D721Med (cell line): ENCODE results near the gene IDI2.

Experiments
- DNase-seq: peaks from one replicate; pipeline ENCODE4 v3.0.0; 2011; ENCODE audit warnings: low spot score; ENCODE audit not compliant: insufficient read length
- FAIRE-seq: peaks from 2 replicates; lab custom pipeline; 2011; peaks lifted over from hg19 to GRCh38; lab: Jason Lieb, UNC
- TF ChIP-seq, protein P1 (sequence below): IDR thresholded peaks from 2 replicates; pipeline ENCODE4 v1.5.1; 2012; ENCODE audit warnings: mild to moderate bottlenecking, control low read depth; ENCODE audit not compliant: insufficient read depth; ENCODE audit errors: missing control alignments

IDI2 gene

DNA sequence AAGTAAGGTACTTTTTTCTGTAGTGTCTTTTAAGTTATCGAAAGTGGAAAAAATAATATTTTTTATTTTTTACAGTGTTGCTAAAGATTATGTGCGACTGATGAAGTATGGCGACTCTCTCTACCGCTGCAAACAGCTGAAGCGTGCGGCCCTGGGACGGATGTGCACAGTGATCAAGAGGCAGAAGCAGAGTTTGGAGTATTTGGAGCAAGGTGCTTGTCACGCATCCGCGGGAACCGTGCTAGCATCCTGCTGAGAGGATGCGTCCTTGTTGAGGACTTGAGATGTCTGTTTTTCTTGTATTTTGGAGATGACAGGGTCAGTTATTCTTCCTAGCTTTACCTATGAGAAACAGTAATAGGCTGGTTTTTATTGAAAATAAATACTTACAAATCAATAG is 29.6 kb downstream of the IDI2 start:
- TF ChIP-seq, protein P1, sequence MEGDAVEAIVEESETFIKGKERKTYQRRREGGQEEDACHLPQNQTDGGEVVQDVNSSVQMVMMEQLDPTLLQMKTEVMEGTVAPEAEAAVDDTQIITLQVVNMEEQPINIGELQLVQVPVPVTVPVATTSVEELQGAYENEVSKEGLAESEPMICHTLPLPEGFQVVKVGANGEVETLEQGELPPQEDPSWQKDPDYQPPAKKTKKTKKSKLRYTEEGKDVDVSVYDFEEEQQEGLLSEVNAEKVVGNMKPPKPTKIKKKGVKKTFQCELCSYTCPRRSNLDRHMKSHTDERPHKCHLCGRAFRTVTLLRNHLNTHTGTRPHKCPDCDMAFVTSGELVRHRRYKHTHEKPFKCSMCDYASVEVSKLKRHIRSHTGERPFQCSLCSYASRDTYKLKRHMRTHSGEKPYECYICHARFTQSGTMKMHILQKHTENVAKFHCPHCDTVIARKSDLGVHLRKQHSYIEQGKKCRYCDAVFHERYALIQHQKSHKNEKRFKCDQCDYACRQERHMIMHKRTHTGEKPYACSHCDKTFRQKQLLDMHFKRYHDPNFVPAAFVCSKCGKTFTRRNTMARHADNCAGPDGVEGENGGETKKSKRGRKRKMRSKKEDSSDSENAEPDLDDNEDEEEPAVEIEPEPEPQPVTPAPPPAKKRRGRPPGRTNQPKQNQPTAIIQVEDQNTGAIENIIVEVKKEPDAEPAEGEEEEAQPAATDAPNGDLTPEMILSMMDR = no peak
- DNase-seq (no peak), FAIRE-seq (no peak)

DNA sequence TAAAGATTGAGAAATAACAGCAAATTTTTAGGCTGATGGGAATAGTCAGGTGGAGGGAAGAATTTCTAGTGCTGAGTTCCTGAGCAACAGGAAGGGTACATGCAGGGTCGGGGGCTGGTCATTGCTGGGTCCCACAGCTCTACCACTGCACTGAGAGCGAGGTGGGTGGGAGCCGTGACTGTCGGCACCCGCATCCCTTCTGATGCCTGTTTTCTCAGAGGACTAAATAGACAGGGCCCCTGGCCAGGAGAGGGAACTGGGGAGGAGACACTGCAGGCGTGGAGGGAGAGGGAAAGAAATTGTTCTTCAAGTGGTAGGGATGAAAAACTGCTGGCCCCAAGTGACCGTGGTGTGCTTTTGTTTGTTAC is 30.1 kb downstream of the IDI2 start:
- DNase-seq = no peak
- FAIRE-seq = no peak
- TF ChIP-seq, protein P1 = no peak

DNA sequence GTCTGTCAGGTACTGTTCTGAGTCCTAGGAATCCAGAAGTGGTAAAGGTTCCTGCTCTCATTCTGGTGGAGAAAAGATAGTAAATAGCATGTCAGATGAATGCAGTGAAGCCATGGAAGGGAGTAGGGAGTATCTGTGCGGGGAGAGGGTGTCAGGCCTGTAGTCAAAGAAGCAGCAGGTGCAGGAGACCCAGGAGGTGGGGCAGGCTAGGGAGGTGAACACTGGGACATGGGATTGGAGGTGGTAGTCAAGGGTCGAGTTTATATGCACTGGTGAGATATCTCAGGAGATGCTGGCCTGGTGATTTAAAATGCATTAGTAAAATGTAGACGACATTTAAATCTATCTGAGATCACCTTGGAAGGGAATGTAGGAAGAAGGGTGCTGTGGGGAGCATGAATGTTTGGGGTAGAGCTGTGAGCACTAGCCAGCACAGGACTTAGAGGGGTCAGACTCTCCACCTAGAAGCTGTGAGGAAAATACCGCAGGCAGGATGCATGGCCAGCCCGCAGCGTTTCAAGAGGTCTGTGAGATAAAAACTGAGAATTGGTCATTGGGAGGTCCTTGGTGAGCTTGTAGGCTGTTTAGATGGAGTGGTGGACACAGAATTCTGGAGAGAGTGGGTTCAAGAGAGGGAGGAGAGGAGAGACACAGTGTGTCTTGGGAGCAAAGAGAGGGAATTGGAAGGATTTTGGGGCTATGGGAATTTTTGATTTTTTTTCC is 30.7 kb downstream of the IDI2 start:
- FAIRE-seq = no peak
- DNase-seq = no peak
- TF ChIP-seq, protein P1 = no peak

DNA sequence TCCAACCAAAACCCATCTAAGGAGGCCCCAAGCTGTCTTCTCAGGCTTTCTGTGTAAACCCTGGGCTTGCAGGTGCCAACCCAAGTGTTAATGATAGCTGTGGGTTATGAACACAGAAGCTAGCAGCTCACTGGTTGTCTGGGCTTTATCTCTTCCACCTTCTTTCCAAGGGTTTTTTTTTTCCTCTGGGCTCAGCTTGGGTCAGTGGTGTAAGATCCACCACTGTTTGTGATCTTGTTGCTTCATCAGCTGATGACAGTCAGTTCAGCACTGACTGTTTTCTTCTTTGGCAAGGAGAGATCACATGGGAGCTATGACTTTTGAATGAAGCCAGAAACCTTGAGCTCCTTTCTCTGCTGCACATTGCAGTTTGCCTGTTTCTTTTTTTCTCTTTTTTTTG is 32.8 kb downstream of the IDI2 start:
- FAIRE-seq = no peak
- TF ChIP-seq, protein P1 = no peak

DNA sequence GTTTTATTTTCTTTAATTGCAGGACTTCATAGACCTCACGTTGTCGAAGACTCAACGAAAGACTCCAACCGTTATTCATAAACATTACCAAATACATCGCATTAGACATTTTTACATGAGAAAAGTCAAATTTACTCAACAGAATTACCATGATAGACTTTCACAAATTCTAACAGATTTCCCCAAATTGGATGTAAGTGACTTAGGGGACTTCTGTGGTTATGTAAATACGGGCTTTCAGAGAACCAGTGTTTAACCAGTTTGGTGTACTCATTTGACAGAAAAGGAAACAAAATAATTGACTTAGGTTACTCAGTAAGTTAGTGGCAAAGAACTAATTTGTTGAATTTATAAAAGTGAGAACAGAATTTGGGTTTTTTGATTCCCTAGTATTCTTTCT is 33.2 kb downstream of the IDI2 start:
- TF ChIP-seq, protein P1 = no peak
- FAIRE-seq (no peak), DNase-seq (no peak)

More for the DNA sequence above, 32.8 kb downstream of the IDI2 start:
- no peak for DNase-seq

DNA sequence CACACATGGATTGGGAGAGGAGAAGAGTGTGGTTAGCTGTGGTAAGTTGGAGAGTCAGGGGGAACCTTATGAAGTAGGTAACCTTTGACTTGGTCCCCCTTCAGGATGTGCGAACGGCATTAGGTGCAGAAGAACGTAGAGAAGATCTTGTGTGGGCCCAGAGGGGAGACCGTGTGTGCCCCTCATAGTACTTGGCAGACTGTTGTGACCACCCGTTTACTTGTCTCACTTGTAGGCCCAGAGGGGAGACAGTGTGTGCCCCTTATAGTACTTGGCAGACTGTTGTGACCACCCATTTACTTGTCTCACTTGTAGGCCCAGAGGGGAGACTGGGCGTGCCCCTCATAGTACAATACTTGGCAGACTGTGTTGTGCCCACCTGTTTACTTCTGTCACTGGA is 34.9 kb downstream of the IDI2 start:
- TF ChIP-seq, protein P1 = no peak
- no peak for FAIRE-seq

More for the DNA sequence above, 34.9 kb downstream of the IDI2 start:
- DNase-seq = no peak
